GM18502 (cell line): Measurements from ENCODE around the gene AP5S1.
"Not testable (repeated sequence)": the region's sequence is repeated elsewhere in the genome, so short reads cannot be mapped to it uniquely, and the experiment has no call there.

ENCODE experiments used
- ATAC-seq: cut with Tn5 transposase; IDR thresholded peaks from one replicate; pipeline ENCODE4 v1.9.1; 2021; ENCODE audit warnings: mild to moderate bottlenecking; ENCODE audit not compliant: unreplicated experiment, poor library complexity

AP5S1 gene

GRCh38 chr20:3811467-3812258 lies 8.7 kb upstream of the AP5S1 start:
- ATAC-seq = no peak

GRCh38 chr20:3812259-3812681 lies 8.1 kb upstream of the AP5S1 start:
- ATAC-seq = no peak

- ATAC-seq = no peak
These were observed 7.1 kb upstream of the AP5S1 start for GRCh38 chr20:3812975-3813847.

GRCh38 chr20:3813848-3814581 lies 6.3 kb upstream of the AP5S1 start:
- no peak for ATAC-seq

- no peak for ATAC-seq
These were observed 5.3 kb upstream of the AP5S1 start for GRCh38 chr20:3814928-3815495.

- no peak for ATAC-seq
These were observed 4.5 kb upstream of the AP5S1 start for GRCh38 chr20:3815703-3816315.

- ATAC-seq = no peak
These were observed 1.9 kb upstream of the AP5S1 start for GRCh38 chr20:3818155-3819151.

GRCh38 chr20:3819411-3820047 lies 818 bp upstream of the AP5S1 start:
- no peak for ATAC-seq

- no peak for ATAC-seq
These were observed 767 bp downstream of the AP5S1 start for GRCh38 chr20:3820901-3821727.

- ATAC-seq = no peak
These were observed 1.6 kb downstream of the AP5S1 start for GRCh38 chr20:3821996-3822395.

GRCh38 chr20:3823881-3824280 lies 3.5 kb downstream of the AP5S1 start:
- no peak for ATAC-seq

- ATAC-seq = no peak
These were observed 5.2 kb downstream of the AP5S1 start for GRCh38 chr20:3825526-3825925.

- no peak for ATAC-seq
These were observed 6.1 kb downstream of the AP5S1 start for GRCh38 chr20:3826420-3826819.

GRCh38 chr20:3828798-3829197 lies 8.5 kb downstream of the AP5S1 start:
- no peak for ATAC-seq

- ATAC-seq = not testable (repeated sequence)
These were observed 9.5 kb downstream of the AP5S1 start for GRCh38 chr20:3829891-3830290.

GRCh38 chr20:3836132-3836531 lies 15.8 kb downstream of the AP5S1 start:
- no peak for ATAC-seq

- no peak for ATAC-seq
These were observed 19.0 kb downstream of the AP5S1 start for GRCh38 chr20:3839328-3839727.
